ENCODE results near the gene UPB1.

The UPB1 gene

DNA sequence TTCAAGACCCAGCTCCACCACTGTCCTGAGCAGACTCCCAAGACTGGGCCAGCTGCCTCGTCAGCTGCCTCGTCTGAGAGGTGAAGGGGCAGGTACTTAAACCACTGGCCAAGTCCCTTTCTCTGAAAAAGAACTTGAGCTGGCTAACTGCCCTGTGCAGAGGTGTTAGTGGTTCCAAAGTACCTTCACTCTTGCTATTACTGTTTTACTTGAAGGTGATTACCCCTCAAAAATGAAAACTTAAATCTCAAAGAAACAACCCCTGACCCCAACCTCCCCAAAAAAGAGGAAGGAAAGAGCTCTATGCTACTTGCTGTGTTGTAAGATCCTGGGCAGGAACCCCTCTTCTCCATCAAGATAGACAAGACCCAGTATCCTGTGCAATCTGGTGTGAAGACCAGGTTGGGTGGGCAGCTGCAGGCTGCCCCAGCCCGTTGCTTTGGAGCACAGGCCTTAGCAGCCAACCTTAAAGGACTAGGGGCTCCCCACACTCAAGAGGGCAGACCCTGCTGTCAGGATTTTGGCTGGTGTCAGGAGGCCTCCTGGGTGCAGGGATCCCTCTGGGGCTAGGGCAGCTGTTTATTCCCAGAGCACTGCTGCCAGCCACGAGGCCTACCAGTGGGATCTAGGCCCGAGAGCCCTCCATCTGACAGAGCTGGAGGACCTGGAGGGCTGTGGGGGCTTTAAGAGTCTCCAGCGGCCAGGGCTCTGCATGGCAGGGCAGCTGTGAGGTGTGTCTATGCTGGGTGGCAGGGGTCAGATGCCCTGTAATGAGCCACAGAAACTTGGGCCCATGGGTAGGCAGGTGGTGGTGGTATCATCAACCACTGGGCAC, 46.8 kb downstream of the UPB1 start:
- FAIRE-seq (no peak), DNase-seq (ENCODE audit: insufficient read length, low spot score) (no peak)
- no peak for TF ChIP-seq CTCF (IDR thresholded peaks at IDR 0.05; ENCODE audit: insufficient read depth, missing control alignments)

DNA sequence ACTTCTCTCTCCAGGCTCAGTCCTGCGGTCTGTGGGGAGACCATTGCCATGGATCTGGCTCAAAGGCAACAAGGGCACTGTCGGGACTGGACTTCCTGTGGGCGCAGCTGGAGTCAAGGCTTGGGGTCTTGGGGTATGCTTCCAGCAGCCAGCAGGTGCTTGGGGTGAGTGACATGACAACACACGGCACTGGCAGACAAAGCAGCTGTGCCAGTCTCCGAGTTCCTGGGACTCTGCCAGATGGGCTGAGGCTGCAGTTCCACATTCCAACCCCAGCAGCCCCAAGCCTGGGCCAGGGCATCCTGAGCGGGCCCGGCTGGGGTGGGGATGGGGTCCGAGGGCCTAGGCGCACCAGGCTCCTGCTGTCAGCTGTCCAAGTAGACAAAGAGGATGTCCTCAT, 47.5 kb downstream of the UPB1 start:
- DNase-seq (ENCODE audit: insufficient read length, low spot score) (no peak), FAIRE-seq (no peak)
- no peak for TF ChIP-seq CTCF (IDR thresholded peaks at IDR 0.05; ENCODE audit: insufficient read depth, missing control alignments)

GRCh38 chr22:24543185-24543601, 48.1 kb downstream of the UPB1 start:
- DNase-seq (ENCODE audit: insufficient read length, low spot score) (no peak), FAIRE-seq (no peak)
- TF ChIP-seq CTCF (IDR thresholded peaks at IDR 0.05; ENCODE audit: insufficient read depth, missing control alignments) = no peak

GRCh38 chr22:24543679-24544243, 48.6 kb downstream of the UPB1 start:
- FAIRE-seq (no peak), DNase-seq (ENCODE audit: insufficient read length, low spot score) (no peak)
- no peak for TF ChIP-seq CTCF (IDR thresholded peaks at IDR 0.05; ENCODE audit: insufficient read depth, missing control alignments)

GRCh38 chr22:24548812-24549211, 53.7 kb downstream of the UPB1 start:
- no peak for FAIRE-seq
- DNase-seq (ENCODE audit: insufficient read length, low spot score) = no peak
- TF ChIP-seq CTCF (IDR thresholded peaks at IDR 0.05; ENCODE audit: insufficient read depth, missing control alignments) = no peak

- TF ChIP-seq CTCF (IDR thresholded peaks at IDR 0.05; ENCODE audit: insufficient read depth, missing control alignments) = no peak
- no peak for FAIRE-seq
- DNase-seq (ENCODE audit: insufficient read length, low spot score) = no peak
Observed at GRCh38 chr22:24550028-24550901, 55.1 kb downstream of the UPB1 start.
